ENCODE results near the gene DUSP16.

The DUSP16 gene

DNA sequence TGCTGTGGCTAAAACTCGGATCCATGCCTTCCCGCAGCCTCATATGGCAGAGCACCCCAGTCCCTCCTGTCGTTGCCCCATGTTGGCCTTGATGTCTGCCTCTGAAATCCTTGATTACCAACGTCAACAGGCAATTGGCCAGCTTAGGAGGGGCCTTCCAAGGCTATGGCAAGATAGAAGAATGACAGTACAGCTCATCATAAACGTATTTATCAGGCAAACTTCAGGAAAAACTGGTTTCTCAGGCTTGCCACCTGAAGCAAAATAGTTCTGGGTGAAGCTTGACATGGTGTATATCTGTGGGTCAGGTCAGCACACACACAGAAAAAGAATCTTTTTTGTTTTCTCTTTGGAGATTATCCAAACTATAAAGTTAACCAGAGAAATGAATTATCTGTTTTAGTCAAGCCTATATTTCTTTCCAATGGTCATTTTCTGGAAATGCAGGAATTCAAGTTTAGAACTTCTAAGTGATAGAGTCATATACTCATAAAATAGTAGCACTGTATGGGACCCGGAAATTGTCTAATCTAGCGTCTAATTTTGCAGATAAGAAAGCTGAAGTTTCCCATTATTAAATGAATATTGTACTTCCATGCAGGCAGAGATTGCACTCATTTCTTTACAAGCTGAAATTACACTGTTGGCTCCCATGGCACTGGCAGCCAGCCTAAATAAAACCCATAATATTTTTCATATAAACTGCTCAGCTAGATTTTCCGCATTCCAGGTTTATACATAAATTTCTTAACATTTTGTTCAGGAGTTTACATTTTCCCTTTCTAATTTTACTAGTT, 24.4 kb upstream of the DUSP16 start:
- no peaks in the 10 kb centered on the region for H3K79me2 ChIP-seq (ENCODE audit: low read length)
- no peaks in the 10 kb centered on the region for H4K20me1 ChIP-seq (ENCODE audit: insufficient read depth, low read length)
- H3K27me3 ChIP-seq (replicated peaks; ENCODE audit: insufficient read depth, low read length), result no peaks in the 10 kb centered on the region
- no peaks in the 10 kb centered on the region for H3F3A ChIP-seq (ENCODE audit: insufficient read depth, low read length)
- H3K4me1 ChIP-seq (ENCODE audit: low read length), result no peaks in the 10 kb centered on the region
- no peak overlapping the region for H3K4me2 ChIP-seq (ENCODE audit: low read depth, low read length)
- no peak overlapping the region for H2AFZ ChIP-seq (ENCODE audit: low read length)
- no peak overlapping the region for H3K4me3 ChIP-seq (ENCODE audit: low read length)
- DNase-seq, result no peak
- no peak overlapping the region for H3K27ac ChIP-seq (ENCODE audit: low read length)
- H3K36me3 ChIP-seq (replicated peaks; ENCODE audit: insufficient read depth, low read length), result no peaks in the 10 kb centered on the region
- TF ChIP-seq EZH2phosphoT487 (IDR thresholded peaks at IDR 0.05; ENCODE audit: low read length), result no peak
- TF ChIP-seq EZH2 (optimal IDR thresholded peaks at IDR 0.05; ENCODE audit: low read depth, low read length), result no peak
- TF ChIP-seq, protein P1, sequence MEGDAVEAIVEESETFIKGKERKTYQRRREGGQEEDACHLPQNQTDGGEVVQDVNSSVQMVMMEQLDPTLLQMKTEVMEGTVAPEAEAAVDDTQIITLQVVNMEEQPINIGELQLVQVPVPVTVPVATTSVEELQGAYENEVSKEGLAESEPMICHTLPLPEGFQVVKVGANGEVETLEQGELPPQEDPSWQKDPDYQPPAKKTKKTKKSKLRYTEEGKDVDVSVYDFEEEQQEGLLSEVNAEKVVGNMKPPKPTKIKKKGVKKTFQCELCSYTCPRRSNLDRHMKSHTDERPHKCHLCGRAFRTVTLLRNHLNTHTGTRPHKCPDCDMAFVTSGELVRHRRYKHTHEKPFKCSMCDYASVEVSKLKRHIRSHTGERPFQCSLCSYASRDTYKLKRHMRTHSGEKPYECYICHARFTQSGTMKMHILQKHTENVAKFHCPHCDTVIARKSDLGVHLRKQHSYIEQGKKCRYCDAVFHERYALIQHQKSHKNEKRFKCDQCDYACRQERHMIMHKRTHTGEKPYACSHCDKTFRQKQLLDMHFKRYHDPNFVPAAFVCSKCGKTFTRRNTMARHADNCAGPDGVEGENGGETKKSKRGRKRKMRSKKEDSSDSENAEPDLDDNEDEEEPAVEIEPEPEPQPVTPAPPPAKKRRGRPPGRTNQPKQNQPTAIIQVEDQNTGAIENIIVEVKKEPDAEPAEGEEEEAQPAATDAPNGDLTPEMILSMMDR (IDR thresholded peaks at IDR 0.05; ENCODE audit: low read length), result no peak
- H3K9me3 ChIP-seq (replicated peaks; ENCODE audit: insufficient read depth, low read length), result no peaks in the 10 kb centered on the region
- H3K9me2 ChIP-seq (replicated peaks; ENCODE audit: insufficient read depth, low read length), result no peaks in the 10 kb centered on the region
- no peak overlapping the region for H3K9ac ChIP-seq (ENCODE audit: low read length)

DNA sequence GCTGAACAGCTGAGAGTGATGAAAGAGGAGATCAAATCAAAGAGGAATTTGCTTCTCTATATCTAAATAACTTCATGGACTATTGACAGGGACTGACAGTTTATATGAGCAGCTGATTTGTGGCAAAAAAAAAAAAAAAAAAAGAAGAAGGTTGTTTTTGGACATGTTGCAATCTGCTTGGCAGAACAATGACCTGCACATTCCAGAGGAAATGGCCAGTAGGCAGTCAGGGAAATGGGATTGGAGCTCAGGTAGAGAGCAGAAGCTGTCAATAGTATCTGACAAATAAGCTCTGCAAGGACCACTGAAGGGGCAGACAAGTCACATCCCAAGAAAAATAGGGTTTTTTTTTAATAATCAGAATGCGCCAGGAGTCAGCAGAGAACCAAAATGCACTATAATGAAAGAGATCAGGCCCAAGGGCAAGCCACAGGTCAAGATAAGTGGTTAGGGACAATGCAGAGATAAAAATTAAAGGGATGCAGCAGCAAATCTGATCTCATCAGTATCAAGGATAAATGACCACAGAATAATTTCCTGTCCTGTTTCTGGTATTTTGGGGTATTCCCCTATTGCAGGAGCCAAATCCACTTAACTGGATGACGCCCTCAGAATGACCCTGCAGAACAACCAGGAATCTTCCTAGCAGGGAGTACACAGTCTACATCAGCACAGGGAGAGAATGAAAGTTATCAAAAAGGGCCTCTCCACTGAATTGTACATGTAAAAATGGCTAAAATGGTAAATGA, 22.6 kb upstream of the DUSP16 start:
- H3K79me2 ChIP-seq (ENCODE audit: low read length), result no peaks in the 10 kb centered on the region
- no peak for DNase-seq
- no peaks in the 10 kb centered on the region for H4K20me1 ChIP-seq (ENCODE audit: insufficient read depth, low read length)
- TF ChIP-seq EZH2phosphoT487 (IDR thresholded peaks at IDR 0.05; ENCODE audit: low read length), result no peak
- no peak for TF ChIP-seq EZH2 (optimal IDR thresholded peaks at IDR 0.05; ENCODE audit: low read depth, low read length)
- TF ChIP-seq, protein P1 (IDR thresholded peaks at IDR 0.05; ENCODE audit: low read length), result no peak
- H3K27me3 ChIP-seq (replicated peaks; ENCODE audit: insufficient read depth, low read length), result no peaks in the 10 kb centered on the region
- H3F3A ChIP-seq (ENCODE audit: insufficient read depth, low read length), result no peaks in the 10 kb centered on the region
- H3K9me3 ChIP-seq (replicated peaks; ENCODE audit: insufficient read depth, low read length), result no peaks in the 10 kb centered on the region
- H3K4me2 ChIP-seq (ENCODE audit: low read depth, low read length), result no peak overlapping the region
- no peak overlapping the region for H3K27ac ChIP-seq (ENCODE audit: low read length)
- H3K9ac ChIP-seq (ENCODE audit: low read length), result no peak overlapping the region
- H3K4me3 ChIP-seq (ENCODE audit: low read length), result no peak overlapping the region
- H2AFZ ChIP-seq (ENCODE audit: low read length), result no peak overlapping the region
- H3K36me3 ChIP-seq (replicated peaks; ENCODE audit: insufficient read depth, low read length), result no peaks in the 10 kb centered on the region
- H3K9me2 ChIP-seq (replicated peaks; ENCODE audit: insufficient read depth, low read length), result no peaks in the 10 kb centered on the region
- H3K4me1 ChIP-seq (ENCODE audit: low read length), result no peaks in the 10 kb centered on the region

DNA sequence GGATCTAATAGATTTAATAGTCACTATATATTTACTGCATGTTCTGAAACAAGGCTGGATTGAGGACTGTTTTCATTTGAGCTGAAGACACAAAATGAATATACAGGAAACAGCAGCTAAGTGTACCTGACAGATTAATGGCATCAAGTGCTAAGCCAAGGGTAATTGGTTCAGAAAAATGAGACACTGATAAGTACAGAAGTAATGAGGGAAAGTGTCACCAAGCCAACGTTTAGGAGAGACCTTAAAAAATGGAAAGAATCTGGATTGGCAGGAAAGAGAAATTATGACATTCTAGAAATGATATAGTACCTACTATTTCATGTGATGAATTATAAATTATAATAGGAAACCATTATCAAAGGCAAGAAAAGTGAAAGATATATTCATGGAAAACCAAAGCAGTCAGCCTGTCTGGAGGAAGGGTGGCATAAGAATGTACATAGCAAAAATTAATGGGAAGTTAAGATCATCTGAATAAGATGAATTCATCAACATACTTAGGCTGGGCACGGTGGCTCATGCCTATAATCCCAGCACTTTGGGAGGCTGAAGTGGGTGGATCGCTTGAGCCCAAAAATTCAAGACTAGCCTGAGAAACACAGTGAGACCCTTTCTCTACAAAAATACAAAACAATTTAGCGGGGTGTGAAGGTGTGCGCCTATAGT, 21.0 kb upstream of the DUSP16 start:
- H3K9ac ChIP-seq (ENCODE audit: low read length), result no peak overlapping the region
- H3K4me1 ChIP-seq (ENCODE audit: low read length), result no peaks in the 10 kb centered on the region
- no peaks in the 10 kb centered on the region for H3F3A ChIP-seq (ENCODE audit: insufficient read depth, low read length)
- H3K9me3 ChIP-seq (replicated peaks; ENCODE audit: insufficient read depth, low read length), result no peaks in the 10 kb centered on the region
- DNase-seq, result no peak
- no peaks in the 10 kb centered on the region for H3K9me2 ChIP-seq (replicated peaks; ENCODE audit: insufficient read depth, low read length)
- H3K79me2 ChIP-seq (ENCODE audit: low read length), result no peaks in the 10 kb centered on the region
- no peak overlapping the region for H2AFZ ChIP-seq (ENCODE audit: low read length)
- no peak overlapping the region for H3K4me2 ChIP-seq (ENCODE audit: low read depth, low read length)
- no peak overlapping the region for H3K27ac ChIP-seq (ENCODE audit: low read length)
- TF ChIP-seq, protein P1 (IDR thresholded peaks at IDR 0.05; ENCODE audit: low read length), result no peak
- TF ChIP-seq EZH2phosphoT487 (IDR thresholded peaks at IDR 0.05; ENCODE audit: low read length) (no peak), EZH2 (optimal IDR thresholded peaks at IDR 0.05; ENCODE audit: low read depth, low read length) (no peak)
- H4K20me1 ChIP-seq (ENCODE audit: insufficient read depth, low read length), result no peaks in the 10 kb centered on the region
- no peak overlapping the region for H3K4me3 ChIP-seq (ENCODE audit: low read length)
- no peaks in the 10 kb centered on the region for H3K36me3 ChIP-seq (replicated peaks; ENCODE audit: insufficient read depth, low read length)
- no peaks in the 10 kb centered on the region for H3K27me3 ChIP-seq (replicated peaks; ENCODE audit: insufficient read depth, low read length)

Data from MM.1S (cell line).